SW 1271 (cell line): ENCODE data around the gene TRAIP.
"Not testable (repeated sequence)": the region's sequence is repeated elsewhere in the genome, so short reads cannot be mapped to it uniquely, and the experiment has no call there.

Source experiments
- DNase-seq, 2 experiments: peaks; one replicate each; lab custom pipeline; 2025; lab: John Stamatoyannopoulos, UW

TRAIP gene, protein sequence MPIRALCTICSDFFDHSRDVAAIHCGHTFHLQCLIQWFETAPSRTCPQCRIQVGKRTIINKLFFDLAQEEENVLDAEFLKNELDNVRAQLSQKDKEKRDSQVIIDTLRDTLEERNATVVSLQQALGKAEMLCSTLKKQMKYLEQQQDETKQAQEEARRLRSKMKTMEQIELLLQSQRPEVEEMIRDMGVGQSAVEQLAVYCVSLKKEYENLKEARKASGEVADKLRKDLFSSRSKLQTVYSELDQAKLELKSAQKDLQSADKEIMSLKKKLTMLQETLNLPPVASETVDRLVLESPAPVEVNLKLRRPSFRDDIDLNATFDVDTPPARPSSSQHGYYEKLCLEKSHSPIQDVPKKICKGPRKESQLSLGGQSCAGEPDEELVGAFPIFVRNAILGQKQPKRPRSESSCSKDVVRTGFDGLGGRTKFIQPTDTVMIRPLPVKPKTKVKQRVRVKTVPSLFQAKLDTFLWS

DNA sequence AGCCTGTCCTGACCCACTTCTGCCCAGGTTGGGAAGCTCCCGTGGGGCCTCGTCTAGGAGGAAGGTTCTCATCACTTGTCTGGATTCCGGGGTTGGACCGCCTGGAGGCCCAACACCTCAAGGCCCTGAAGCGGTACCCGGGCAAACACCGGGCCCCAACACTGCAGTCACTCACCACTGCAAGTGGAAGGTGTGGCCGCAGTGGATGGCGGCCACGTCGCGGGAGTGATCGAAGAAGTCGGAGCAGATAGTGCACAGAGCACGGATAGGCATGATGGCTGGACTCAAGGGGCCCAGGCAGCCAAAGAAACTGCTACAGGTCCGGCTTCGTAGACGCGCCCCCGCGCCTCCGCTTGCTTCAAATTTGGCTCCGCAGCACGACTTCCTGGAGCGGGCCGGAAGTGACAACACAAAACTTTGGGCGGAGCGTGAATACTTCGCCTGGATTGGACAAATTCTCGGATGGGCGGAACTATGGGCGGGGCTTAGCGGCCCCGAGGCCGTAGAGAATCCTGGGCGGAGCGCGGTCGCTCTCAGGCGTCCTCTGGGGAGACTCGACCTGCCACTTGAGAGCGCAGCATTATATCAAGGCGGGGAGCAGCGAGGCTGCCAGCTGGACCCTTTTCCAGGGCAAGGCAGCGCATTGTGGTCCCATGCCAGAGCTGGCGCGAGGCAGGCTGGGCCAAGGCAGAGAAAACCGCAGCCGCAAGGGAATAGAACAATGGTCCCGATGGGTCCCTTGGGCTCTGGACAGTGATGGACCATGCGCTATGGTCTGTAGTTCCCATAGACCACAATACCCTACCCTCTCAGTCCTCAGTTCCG is at the start of gene TRAIP:
Gene TRAIP (minus strand): TSS at position 384 of the 825 bp plus-strand sequence. CDS start 111 bp downstream, at position 273.
- peak in 1 of 2 experiments; percentile 75 for DNase-seq

DNA sequence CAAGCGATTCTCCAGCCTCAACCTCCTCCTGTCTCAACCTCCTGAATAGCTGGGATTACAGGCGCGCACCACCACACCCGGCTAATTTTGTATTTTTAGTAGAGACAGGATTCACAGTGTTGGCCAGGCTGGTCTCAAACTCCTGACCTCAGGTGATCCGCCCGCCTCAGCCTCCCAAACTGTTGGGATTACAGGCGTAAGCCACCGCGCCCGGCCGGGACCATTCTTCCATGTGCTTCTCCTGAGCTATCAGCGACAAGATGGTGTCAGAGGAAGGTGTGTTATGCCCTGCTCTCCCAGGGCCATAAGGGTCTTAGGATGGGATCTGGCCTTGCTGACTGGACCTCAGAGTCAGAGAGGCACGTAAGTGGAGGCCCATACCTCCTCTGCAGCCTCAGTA is 48.1 kb upstream of the TRAIP start:
- DNase-seq = not testable (repeated sequence)

DNA sequence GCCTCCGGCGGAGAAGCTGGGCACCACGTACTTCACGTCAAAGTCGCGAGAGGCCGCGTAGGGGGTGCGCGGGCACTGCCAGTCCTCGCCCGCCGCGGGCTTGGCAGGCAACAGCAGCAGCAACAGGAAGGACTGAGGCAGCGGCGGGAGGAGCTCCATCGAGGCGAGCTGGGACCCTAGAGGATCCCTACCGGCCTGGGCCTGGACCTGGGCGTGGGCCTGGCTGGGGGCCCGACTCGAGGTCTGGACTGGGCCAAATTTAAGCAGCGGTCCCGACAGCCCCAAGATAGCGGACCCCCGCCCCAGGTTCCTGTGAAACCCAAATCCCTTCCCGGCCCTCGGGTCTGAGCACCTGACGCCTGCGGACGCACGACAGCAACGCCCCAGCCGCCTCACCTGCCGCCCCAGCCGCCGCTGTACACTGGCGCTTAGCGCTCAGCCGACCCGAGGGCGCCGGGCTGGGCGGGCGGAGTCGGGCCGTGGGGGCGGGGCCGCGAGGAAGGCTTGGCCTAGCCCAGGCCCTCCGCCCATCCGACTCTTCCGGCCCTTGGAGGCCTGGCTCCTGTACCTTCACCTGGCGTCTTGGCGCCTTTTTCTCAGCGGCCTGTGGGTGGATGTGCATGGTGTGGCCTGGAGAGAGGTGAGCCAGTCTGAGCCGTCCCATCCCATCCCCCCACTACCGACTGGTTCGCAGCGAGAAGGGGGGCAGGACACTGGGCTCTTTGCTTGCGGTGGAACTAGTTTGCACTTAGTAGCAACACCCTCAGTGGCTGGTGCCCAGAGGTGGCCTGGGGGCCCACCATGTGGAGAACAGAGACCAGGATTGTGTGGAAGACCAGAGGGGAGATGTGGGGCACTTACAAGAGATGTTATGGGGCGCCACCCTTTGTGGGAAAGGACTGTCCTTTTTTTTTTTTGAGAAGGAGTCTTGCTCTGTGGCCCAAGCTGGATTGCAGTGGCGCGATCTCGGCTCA is 47.4 kb upstream of the TRAIP start, which contains the start of gene MST1R:
Gene MST1R (minus strand): TSS at position 423 of the 974 bp plus-strand sequence. CDS start 264 bp downstream, at position 159.
- DNase-seq = peak in 1 of 2 experiments; percentile 55

DNA sequence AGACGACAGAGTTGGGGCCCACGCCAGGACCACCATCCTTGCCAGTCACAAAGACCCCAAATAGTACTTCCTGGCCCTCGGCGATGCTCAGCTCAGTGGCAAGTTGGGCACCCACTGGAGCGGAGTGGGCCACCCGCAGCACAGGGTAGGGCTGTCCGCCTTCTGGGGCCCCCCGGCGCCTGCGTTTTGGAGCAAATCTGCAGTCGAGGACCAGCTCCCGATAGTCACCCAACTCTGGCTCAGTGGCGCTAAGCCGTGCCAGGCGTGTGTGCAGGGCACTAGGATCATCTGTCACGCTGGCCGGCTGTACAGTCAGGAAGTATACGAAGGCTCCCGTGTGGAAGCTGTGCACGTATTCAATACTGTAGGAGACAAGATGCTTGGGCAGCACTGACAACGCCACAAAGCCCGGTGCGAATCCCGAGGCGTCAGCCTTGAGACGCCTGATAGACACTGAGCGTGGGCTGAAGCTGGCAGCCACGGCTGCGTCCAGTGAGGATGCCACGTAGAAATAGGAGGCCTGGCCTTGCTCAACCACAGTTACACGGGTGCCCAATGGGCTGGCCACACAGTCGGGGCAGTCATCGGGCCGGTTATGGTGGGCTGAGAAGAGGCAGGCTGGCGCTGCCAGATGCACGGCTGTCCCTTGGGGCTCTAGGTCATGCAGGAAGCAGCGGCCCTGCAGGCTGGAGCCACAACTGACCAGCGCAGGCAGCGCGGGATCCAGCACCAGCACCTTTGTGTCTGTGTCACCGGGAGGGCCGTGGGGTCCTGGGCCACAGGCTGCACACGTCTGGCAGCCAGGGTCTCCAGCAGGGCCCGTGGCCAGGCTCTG is 46.4 kb upstream of the TRAIP start:
- no peak for DNase-seq

DNA sequence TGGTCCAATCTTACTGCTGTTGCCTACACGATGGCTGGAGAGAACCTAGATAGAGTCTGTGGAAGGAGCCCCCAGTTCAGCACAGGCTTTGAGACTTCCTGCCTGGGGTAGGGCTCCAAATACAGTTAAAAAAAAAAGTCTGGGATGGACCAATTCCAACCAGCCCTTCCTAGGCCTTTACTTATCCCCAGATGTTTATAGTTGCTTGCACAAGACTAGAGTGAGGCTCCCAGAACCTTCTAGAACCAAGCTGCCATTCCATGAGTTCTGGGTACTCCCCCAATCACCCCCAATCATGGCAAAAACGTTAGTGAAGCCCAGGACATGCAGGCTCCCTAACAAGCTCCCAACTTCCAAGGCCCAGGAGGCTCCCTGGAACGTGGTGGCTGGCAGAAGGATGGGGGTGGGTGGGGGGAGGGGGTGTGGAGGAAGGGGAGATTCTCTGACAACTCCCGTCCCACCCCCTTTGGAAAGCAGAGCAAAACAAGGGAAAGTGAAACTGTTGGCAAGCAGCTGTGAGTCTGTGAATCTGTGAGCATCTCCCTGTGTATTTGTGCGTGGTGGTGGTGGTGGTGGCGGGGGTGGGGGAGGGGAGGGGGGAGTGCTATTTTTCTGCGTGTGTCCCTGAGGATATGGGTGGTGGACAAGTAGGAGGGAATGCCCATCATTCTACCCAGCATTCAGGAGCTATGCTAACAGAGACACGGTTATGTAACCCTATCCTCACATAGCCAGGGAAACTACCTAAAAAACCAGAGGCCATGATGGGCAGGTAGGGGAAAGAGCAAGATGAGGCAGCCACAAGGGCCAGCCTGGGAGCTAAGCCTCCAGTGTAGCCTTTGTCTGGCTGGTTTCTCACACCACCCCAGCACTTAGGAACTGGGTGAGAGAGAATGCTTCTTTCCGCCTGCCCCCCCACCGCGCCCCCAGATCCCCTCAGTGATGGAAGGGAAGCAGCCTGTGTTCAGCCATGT is 45.3 kb upstream of the TRAIP start:
- DNase-seq = no peak

DNA sequence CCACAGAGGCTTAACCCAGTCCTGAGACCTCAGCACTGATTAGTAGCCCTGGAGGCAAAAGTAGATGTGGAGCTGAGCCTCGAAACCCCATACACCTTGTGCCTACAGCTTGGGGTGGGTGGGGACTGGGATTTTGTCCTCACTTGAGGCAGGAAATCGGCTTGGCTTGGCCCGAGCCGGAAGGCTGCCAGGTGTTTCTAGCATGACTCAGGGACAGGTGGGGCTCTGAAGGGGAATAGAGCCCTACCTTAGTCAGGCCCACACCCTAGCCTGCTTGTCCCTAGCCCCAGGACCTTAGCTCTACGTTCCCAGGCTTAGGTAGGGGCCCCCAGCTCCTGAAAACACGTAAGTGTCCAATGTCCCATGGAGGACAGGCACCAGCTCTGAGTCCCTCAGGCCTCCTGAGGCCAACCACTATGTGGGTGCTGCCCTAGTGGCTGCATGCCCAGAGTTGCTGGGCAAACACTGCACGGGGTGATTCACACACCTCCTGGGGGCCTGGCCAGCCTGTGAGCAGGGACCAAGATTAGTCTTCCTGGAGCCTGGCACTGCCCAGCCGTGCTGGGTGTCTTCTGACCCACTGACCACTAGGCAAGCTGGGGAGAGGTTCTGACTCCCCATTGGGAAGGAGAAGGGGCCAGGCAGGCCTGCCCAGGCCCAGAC is 44.3 kb upstream of the TRAIP start:
- DNase-seq = peak; percentile 52 to 54

DNA sequence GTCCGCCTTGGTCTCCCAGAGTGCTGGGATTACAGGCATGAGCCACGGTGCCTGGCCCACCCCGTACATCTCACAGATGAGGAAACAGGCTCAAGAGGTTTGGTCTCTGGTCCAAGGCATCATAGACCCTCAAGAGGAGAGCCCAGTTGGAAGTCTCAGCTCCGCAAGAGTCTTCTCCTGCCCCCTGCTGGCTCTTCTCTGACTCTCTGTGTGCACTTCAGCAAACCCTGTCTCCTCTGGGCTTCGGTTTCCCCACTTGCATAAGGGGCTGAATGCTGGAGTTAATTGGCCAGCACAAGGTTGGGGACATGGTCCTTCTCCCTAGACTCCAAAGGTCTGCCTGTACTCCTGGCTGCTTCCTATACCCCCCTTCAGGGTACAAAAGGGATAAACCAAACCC is 43.5 kb upstream of the TRAIP start:
- no peak for DNase-seq

DNA sequence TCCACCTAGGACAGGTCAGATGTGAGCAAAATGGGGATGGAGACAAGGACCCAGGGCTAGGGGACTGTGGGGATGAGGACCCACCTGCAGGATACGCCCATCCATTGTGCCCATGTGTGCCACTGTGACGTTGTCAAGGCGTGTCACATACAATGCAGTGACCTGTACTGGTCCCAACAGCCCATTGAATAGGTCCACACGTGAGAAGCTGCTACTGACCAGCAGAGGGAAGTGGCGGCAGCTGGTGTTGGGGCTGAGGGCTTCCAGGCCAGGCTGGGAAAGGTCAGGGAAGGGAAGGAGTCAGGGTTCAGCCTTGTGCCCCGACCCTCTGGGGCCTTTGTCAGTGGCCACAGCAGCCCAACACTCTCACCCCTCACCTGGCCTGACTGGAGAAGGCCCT is 42.6 kb upstream of the TRAIP start:
- no peak for DNase-seq

DNA sequence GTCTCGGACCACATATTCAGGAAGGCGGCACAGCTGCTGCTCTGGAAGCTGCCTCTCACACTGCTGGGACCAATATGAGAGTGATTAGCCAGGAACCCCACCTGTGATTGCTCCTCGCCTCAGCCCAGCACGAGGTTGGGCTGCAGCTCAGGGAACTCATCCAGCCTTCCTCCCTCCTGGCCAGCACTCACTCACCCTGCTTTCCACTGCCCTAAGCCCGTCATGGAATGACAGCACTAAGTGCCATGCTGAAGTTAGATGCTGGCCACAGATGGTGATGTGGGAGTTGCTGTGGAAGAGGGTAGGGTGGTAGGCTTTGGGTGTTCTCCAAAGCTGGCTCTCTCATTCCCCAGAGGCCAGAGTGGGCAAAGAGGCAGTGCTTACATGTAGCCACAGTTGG is 40.0 kb upstream of the TRAIP start:
- DNase-seq = no peak

DNA sequence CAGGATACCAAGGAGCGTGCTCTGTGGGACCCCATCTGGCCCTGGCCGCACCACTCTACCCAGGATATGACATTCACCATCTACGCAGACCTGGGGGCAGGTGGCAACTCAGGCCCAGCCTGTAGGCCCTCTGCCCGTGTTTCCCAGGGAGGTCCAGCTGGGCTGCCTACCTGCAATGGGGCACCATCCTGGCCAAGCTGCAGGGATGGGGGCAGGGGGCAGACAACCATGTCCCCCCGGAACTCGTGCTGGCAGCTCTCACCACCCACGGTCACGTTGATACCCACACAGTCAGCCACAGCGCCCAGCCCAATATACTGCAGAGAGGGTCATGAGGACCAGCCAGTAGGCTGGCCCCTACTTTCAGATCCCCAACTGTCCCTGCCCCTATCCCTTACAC is 39.4 kb upstream of the TRAIP start:
- DNase-seq = no peak

DNA sequence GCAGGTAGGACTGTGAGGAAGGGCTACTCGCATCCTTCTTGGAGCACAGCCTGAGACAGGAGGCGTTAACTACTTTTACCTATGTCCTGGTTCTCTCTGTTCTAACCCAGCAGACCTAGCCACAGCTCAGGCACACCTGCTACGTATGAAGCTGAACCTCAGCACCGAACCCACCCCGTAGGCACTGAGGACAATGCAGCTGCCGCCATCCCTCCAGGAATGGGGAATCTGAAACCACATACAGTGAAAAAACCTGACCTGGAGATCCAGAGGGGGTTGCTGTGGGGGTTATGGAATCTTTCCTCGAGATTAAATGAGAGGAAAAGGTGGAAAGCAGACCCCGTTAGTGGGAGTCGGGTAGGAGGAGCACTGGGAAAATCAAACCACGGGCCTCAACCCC is 32.9 kb upstream of the TRAIP start:
- DNase-seq = no peak

DNA sequence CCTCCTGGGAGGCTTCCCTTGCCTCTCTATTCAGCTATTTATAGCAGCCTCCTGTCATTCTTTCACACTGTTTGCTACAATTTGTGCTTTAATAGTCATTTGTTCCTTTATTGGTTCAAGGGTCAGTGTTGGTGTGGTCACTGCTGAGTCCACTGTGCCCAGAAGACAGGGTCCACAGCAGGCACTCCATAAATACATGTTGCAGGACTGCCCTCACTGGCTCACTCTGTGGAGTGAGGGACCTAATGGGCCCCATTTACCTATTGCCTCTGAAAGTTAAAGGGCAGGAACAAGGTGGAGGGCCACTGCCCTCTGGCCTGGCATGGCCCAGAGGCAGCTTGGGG is 30.5 kb upstream of the TRAIP start:
- no peak for DNase-seq

DNA sequence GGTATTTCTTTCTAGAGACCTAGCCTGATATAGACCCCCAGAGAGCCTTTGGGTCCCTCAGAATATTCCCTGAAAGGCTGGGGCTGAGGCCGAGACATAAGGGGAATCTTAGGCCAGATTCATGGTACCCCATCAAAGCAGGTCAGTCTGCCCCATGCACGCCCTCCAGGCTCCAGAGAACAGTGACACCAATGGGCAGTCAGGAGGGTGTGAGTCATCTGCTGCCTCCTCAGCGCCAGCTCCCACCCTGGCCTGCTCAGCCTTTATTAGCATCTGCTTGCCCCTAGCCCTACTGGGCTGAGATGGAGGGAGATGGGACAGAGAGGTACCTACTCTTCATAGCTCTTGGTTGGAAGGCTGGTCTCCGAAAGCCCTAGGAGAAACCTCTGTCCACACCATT is 27.6 kb upstream of the TRAIP start:
- no peak for DNase-seq

DNA sequence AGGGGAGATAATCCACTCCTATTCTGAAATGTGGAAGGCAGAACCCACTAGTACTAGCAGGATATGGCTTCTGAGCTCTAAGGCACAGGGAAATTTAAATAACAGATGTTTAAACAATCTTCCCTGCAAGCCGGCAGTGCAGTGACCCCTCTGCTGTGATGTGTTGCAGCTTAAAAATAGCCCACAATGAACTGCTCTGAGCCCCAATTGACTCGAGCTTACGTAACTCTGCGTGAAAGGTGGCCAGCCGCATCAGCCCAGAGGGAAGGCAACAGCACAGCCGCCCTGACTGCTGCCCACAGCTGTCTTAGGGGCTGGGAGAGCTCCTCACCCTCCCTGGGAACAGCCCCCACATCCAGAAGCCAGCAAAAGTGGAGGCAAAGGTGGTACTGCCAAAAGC is 25.8 kb upstream of the TRAIP start:
- no peak for DNase-seq

DNA sequence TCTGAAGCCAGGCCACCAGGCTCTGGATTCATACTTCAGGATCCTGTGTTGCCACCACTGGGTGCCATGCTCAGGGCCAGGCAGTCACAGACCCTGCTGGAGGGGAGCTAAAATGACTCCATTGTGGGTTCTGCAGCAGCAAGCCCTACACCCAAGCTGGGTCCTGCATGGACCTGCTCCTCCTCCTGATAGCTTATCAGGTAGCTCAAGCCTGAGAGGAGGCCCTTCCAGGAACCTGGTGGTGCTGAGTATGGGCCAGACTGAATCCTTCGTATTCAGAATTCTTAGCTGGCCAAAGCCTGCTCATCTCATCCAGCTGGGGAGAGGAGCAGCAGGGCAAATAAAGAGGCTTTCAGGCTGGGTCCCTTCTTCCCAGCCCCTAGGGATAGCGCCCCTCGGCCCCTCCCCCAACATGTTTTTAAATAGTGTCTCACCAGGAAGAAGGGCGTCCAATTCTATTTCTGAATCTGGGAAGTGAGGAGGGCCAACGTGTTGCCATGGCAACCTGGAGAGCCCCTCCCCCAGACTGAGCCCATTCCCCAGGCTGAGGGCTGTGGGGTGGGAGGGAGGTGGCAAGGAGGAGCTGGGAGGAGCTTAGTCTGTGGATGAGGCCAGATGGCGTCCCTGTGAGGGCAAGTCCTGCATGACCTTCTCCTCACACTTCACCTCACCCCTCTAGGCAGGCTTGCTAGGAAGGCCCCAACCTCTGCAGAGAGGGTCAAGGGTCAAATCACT is 24.4 kb upstream of the TRAIP start:
- no peak for DNase-seq

DNA sequence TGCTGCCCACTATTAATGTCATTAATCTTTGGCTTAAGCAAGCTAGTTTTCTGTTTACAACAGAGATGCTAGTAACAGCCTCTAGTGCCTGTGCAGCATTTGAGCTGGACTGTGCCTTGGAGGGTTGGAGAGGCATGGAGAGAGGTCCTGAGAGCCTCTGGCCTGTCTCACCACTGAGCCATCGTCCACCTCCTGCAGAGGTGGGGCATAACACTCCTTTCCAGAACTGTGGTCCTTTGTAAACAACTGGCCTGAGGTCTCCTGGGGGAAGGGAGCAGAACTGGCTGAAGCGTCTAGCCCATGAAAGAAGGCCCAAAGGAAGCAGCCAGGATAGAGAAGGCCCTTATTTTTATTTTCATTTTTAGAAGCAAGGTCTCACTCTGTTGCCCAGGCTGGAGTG is 23.4 kb upstream of the TRAIP start:
- DNase-seq = no peak

DNA sequence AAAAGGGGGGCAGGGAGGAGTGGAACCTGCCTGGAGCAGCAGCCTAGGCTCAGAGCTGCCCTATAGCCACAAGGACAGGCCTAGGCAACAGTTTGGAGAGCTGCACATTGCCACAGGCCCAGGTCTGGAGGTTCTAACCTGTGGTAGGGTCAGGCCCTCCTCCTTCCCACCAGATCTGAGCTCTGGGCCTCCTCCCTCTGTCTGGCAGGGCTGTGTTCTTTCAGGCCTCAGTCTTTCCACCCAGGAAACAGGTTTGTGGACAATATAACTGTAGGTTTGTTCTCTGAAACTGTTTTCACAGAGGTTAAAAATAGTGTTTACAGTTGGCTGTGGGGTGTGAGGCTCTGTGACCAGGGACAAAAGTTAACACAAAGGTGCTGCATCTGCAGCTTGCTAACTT is 22.3 kb upstream of the TRAIP start:
- no peak for DNase-seq

DNA sequence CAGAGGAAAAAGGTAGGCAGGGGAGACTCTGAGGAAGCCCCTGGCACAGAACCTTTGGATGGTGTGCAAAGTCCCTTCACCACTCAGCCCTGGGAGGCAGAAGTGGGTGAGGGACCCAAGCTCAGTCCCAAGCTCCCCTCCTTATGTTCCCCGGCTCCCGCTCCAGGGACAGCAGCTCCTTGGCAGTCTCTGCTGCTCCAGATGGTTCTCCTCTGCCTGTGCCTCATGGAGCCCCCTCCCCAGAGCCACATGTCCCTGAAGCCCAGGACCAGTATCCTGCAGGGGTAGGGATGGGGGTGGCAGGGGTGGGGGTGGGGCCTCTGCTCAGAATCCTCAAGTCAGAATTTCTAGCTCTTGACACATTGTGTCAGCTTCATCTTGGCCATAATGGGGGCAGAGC is 21.4 kb upstream of the TRAIP start:
- no peak for DNase-seq

DNA sequence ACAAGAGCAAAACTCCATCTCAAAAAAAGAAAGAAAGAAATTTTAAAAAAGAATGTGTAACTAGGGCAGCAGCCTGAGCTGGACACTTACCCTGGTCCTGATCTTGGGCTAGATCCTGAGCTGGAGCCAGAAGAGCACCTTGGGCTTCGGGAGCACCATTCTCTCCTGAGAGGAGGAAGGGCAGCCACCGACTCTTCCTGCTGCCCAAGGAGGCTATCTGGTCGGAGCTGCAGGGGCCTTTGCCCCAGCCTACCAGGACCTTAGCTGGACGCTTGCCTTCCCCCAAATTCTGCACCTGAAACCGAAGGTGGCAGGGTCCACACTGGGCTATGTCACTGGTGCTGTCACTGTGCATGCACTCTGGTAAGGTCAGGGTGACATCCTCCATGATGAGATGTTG is 20.2 kb upstream of the TRAIP start:
- DNase-seq = no peak
